Ascending aorta (tissue), 2 donors: ENCODE results near the gene TCF4. TPM values are rescaled to one million over a fixed set of nuclear protein-coding genes. Genes with fewer than 3 reads are reported as not detected.

Experiments
- DNase-seq, 2 donors: peaks; one replicate each; pipeline ENCODE4 v3.0.0-alpha.2; 2019; ENCODE audit warnings: low spot score in 2 of 2
- H3K27ac ChIP-seq, 2 donors: fragments of 200-600 bp; sonication (generic); one replicate each; pipeline ENCODE4 v1.5.1; 2016 to 2017; ENCODE audit warnings: mild to moderate bottlenecking in 1 of 2
- H3K27me3 ChIP-seq: fragments of 200-600 bp; sonication (generic); one replicate; pipeline ENCODE4 v1.5.1; 2017
- H3K36me3 ChIP-seq, 2 donors: fragments of 200-600 bp; sonication (generic); one replicate each; pipeline ENCODE4 v1.5.1; 2016
- H3K4me1 ChIP-seq, 2 donors: fragments of 200-600 bp; sonication (generic); one replicate each; pipeline ENCODE4 v1.5.1; 2016 to 2017; ENCODE audit warnings: mild to moderate bottlenecking in 1 of 2
- H3K4me3 ChIP-seq, 2 donors: fragments of 200-600 bp; sonication (generic); one replicate each; pipeline ENCODE4 v1.5.1; 2016 to 2017; ENCODE audit warnings: mild to moderate bottlenecking in 1 of 2
- H3K9me3 ChIP-seq, 2 donors: fragments of 200-600 bp; sonication (generic); one replicate each; pipeline ENCODE4 v1.5.1; 2016
- CTCF ChIP-seq, 3 experiments: fragments of 200-600 bp in 2 of 3; fragments of 450-650 bp in 1 of 3; sonication (generic) in 2 of 3; IDR thresholded peaks; one replicate each; pipeline ENCODE4 v1.5.1; 2016 to 2019; ENCODE audit warnings: antibody characterized with exemption in 3 of 3, mild to moderate bottlenecking in 1 of 3, moderate library complexity in 1 of 3
- intact Hi-C: fragments of 100-400 bp; cut with DNase I; formaldehyde crosslinking; loops from one replicate; pipeline ENCODE4 v1.15.1; 2023
- total RNA-seq: library from RNA; depleted of rRNA; stranded (reverse); fragments of >200 nt; gene quantifications from one replicate; pipeline ENCODE4 v1.1.0, GENCODE V29; 2016

Gene TCF4
- total RNA-seq, 1 donor from 2014 or later = 180 TPM

- Histone ChIP-seq H3K27me3 (no peaks in the 10 kb centered on the region), H3K27ac (no peak overlapping the region), H3K36me3 (no peaks in the 10 kb centered on the region), H3K4me1 (peaks cover 0 to 33% of the 10 kb centered on the region in 2 donors), H3K4me3 (no peak overlapping the region), H3K9me3 (no peaks in the 10 kb centered on the region)
- intact Hi-C loops = no loop called here
- TF ChIP-seq CTCF (IDR thresholded peaks at IDR 0.05) = no peak
- DNase-seq = no peak
Measured at GRCh38 chr18:55287935-55288868, 299.8 kb downstream of the TCF4 start.

- Histone ChIP-seq H3K9me3 (no peaks in the 10 kb centered on the region), H3K4me3 (no peak overlapping the region), H3K27ac (no peak overlapping the region), H3K27me3 (no peaks in the 10 kb centered on the region), H3K36me3 (no peaks in the 10 kb centered on the region), H3K4me1 (peaks cover 0 to 27% of the 10 kb centered on the region in 2 donors)
- intact Hi-C loops = no loop called here
- DNase-seq = no peak
- no peak for TF ChIP-seq CTCF (IDR thresholded peaks at IDR 0.05)
Measured at GRCh38 chr18:55287149-55287806, 300.7 kb downstream of the TCF4 start.

- no peaks in the 10 kb centered on the region for H3K36me3 ChIP-seq
- H3K4me3 ChIP-seq = no peak overlapping the region
- H3K4me1 ChIP-seq = peaks cover 0 to 27% of the 10 kb centered on the region in 2 donors
- DNase-seq = no peak
- H3K9me3 ChIP-seq = no peaks in the 10 kb centered on the region
- no peaks in the 10 kb centered on the region for H3K27me3 ChIP-seq
- H3K27ac ChIP-seq = no peak overlapping the region
- TF ChIP-seq CTCF (IDR thresholded peaks at IDR 0.05) = no peak
- intact Hi-C loops = no loop called here
Measured at GRCh38 chr18:55286257-55286825, 301.7 kb downstream of the TCF4 start.

- intact Hi-C loops = no loop called here
- H3K36me3 ChIP-seq = no peaks in the 10 kb centered on the region
- no peak for DNase-seq
- no peak overlapping the region for H3K4me3 ChIP-seq
- H3K27ac ChIP-seq = no peak overlapping the region
- H3K27me3 ChIP-seq = no peaks in the 10 kb centered on the region
- no peak for TF ChIP-seq CTCF (IDR thresholded peaks at IDR 0.05)
- H3K4me1 ChIP-seq = peaks cover 0 to 18% of the 10 kb centered on the region in 2 donors
- H3K9me3 ChIP-seq = no peaks in the 10 kb centered on the region
Measured at GRCh38 chr18:55284614-55285013, 303.4 kb downstream of the TCF4 start.

- peaks cover 0 to 6% of the 10 kb centered on the region in 2 donors for H3K36me3 ChIP-seq
- DNase-seq = no peak
- H3K4me3 ChIP-seq = no peak overlapping the region
- H3K4me1 ChIP-seq = peaks cover 0 to 16% of the 10 kb centered on the region in 2 donors
- no peak for TF ChIP-seq CTCF (IDR thresholded peaks at IDR 0.05)
- H3K9me3 ChIP-seq = no peaks in the 10 kb centered on the region
- intact Hi-C loops = no loop called here
- H3K27ac ChIP-seq = no peak overlapping the region
- H3K27me3 ChIP-seq = no peaks in the 10 kb centered on the region
Measured at GRCh38 chr18:55283309-55283708, 304.7 kb downstream of the TCF4 start.
